GM12878 (cell line): Measurements from ENCODE around the gene ADRA2C. TPM values are rescaled to one million over a fixed set of nuclear protein-coding genes. Genes with fewer than 3 reads are reported as not detected.

Source experiments
- ATAC-seq: fragments of 200-7000 bp; cut with Tn5 transposase; 3 replicates; pipeline ENCODE4 v1.9.1; 2020; ENCODE audit warnings: mild to moderate bottlenecking, moderate library complexity
- BruUV-seq: library from RNA; stranded (reverse); fragments of 400-500 nt; replicated peaks from 2 replicates; lab custom pipeline; 2021; lab: Mats Ljungman, UMichigan
- CTCF ChIA-PET: fragments of 300-600 bp; sonication (Branson Sonifier 250); formaldehyde crosslinking; extraction: SDS; loops from one replicate; lab custom pipeline; 2021; ENCODE audit warnings: inconsistent platforms; lab: Yijun Ruan, JAX
- POLR2A ChIA-PET: fragments of 350-600 bp; formaldehyde crosslinking; extraction: SDS; loops from one replicate; lab custom pipeline; 2021; ENCODE audit warnings: inconsistent platforms; lab: Charles Lee
- RAD21 ChIA-PET: fragments of 300-600 bp; sonication (Branson Sonifier 250); formaldehyde crosslinking; loops from one replicate; lab custom pipeline; 2023; ENCODE audit warnings: antibody characterized with exemption; ENCODE audit not compliant: unreplicated experiment; lab: Charles Lee
- SMC1A ChIA-PET: fragments of 300-600 bp; sonication (Branson Sonifier 250); formaldehyde crosslinking; loops from one replicate; lab custom pipeline; 2023; ENCODE audit not compliant: unreplicated experiment, uncharacterized antibody; lab: Charles Lee
- DNase-seq: peaks from one replicate; pipeline ENCODE4 v3.0.0-alpha.2; 2011; ENCODE audit warnings: low read depth, low spot score
- FAIRE-seq: peaks from 3 replicates; lab custom pipeline; 2011; peaks lifted over from hg19 to GRCh38; lab: Jason Lieb, UNC
- H2AFZ ChIP-seq: 2 replicates; pipeline ENCODE4 v1.6.0; 2011; ENCODE audit warnings: low read depth, low read length, control low read depth; ENCODE audit not compliant: control insufficient read depth
- H3K27ac ChIP-seq: 2 replicates; pipeline ENCODE4 v1.5.1; 2011; ENCODE audit warnings: control low read depth; ENCODE audit not compliant: control insufficient read depth, insufficient read depth
- H3K27me3 ChIP-seq, 2 experiments: replicated peaks in 1 of 2; 2 replicates each; pipeline versions ENCODE4 v1.6.0 to v1.6.1; 2011; ENCODE audit warnings: low read length in 1 of 2; ENCODE audit not compliant: control insufficient read depth in 2 of 2, insufficient read depth in 2 of 2
- H3K36me3 ChIP-seq, 2 experiments: 2 replicates each; pipeline ENCODE4 v1.5.1; 2011; ENCODE audit warnings: low read length in 1 of 2; ENCODE audit not compliant: control insufficient read depth in 2 of 2, insufficient read depth in 2 of 2
- H3K4me1 ChIP-seq: 2 replicates; pipeline ENCODE4 v1.6.1; 2011; ENCODE audit warnings: mild to moderate bottlenecking, low read length, moderate library complexity, mixed read lengths; ENCODE audit not compliant: control insufficient read depth, insufficient read depth
- H3K4me2 ChIP-seq: 2 replicates; pipeline ENCODE4 v1.6.0; 2011; ENCODE audit warnings: control low read depth; ENCODE audit not compliant: control insufficient read depth, insufficient read depth
- H3K4me3 ChIP-seq: fragments of 200-600 bp; sonication (generic); 2 replicates; pipeline ENCODE4 v1.5.1; 2016
- H3K79me2 ChIP-seq: 2 replicates; pipeline ENCODE4 v1.6.0; 2011; ENCODE audit warnings: low read length; ENCODE audit not compliant: control insufficient read depth, insufficient read depth
- H3K9ac ChIP-seq: 2 replicates; pipeline ENCODE4 v1.8.0; 2011; ENCODE audit warnings: low read length, control low read depth, mixed read lengths; ENCODE audit not compliant: control insufficient read depth, insufficient read depth
- H3K9me3 ChIP-seq: replicated peaks from 3 replicates; pipeline ENCODE4 v1.5.1; 2011; ENCODE audit warnings: mild to moderate bottlenecking, low read length; ENCODE audit not compliant: control insufficient read depth, insufficient read depth
- H4K20me1 ChIP-seq: 2 replicates; pipeline ENCODE4 v1.6.0; 2011; ENCODE audit not compliant: control insufficient read depth, insufficient read depth
- BCL11A ChIP-seq: IDR thresholded peaks from 2 replicates; pipeline ENCODE4 v1.6.1; 2011; ENCODE audit warnings: low read depth, low read length
- FOS ChIP-seq: IDR thresholded peaks from 3 replicates; pipeline ENCODE4 v1.6.1; 2011; ENCODE audit warnings: borderline replicate concordance; ENCODE audit not compliant: insufficient read length; ENCODE audit errors: extremely low read depth
- LARP7 ChIP-seq: fragments of 450-650 bp; IDR thresholded peaks from 2 replicates; pipeline ENCODE4 v1.6.1; 2017; ENCODE audit warnings: mild to moderate bottlenecking
- NFYB ChIP-seq: IDR thresholded peaks from 2 replicates; pipeline ENCODE4 v1.6.1; 2011; ENCODE audit warnings: low read depth, mild to moderate bottlenecking, low read length, improper control_type of control experiment, moderate library complexity; ENCODE audit not compliant: insufficient read depth
- POU2F2 ChIP-seq: IDR thresholded peaks from 3 replicates; pipeline ENCODE4 v1.6.1; 2011; ENCODE audit warnings: low read depth, mild to moderate bottlenecking, low read length, borderline replicate concordance
- SREBF1 ChIP-seq: IDR thresholded peaks from 2 replicates; pipeline ENCODE4 v1.6.1; 2012; ENCODE audit warnings: mild to moderate bottlenecking, low read length
- STAT1 ChIP-seq: fragments of 450-650 bp; conservative IDR thresholded peaks from 2 replicates; pipeline ENCODE4 v1.6.1; 2014; ENCODE audit warnings: antibody characterized with exemption, mild to moderate bottlenecking
- ZNF217 ChIP-seq: fragments of 450-650 bp; IDR thresholded peaks from 2 replicates; pipeline ENCODE4 v1.6.1; 2017; ENCODE audit warnings: antibody characterized with exemption, mild to moderate bottlenecking
- WGBS: methylation state at CpG from one replicate; pipeline ENCODE4 v1.1.6; 2016; ENCODE audit warnings: low lambda C conversion rate; ENCODE audit not compliant: insufficient replicate concordance, insufficient coverage; ENCODE audit errors: missing lambda C conversion rate; 5-methylcytosine and 5-hydroxymethylcytosine counted together
- in situ Hi-C: fragments of 300-500 bp; cut with MboI; formaldehyde crosslinking; loops from 9 replicates; pipeline ENCODE4 v1.14.3; 2018; ENCODE audit warnings: mixed read lengths
- intact Hi-C: fragments of 100-400 bp; cut with micrococcal nuclease; formaldehyde crosslinking; loops from one replicate; pipeline ENCODE4 v1.14.2; 2022; ENCODE audit not compliant: unreplicated experiment
- polyA plus RNA-seq, 11 experiments: library from polyadenylated mRNA; depleted of rRNA in 4 of 11; unstranded in 6 of 11; stranded (reverse) in 5 of 11; fragments of >200 nt; fragmentation: Nextera tagmentation in 4 of 11; fragmentation: Illumina TruSeq in 1 of 11; extraction: Ambion mirVana in 4 of 11; extraction: Trizol in 1 of 11; gene quantifications; 1 replicate in 1 of 11; 2 replicates in 10 of 11; pipeline versions ENCODE4 v1.2.1 to v1.2.3, GENCODE V29; 2011 to 2016; ENCODE audit warnings: inconsistent platforms in 2 of 11, missing spikeins in 2 of 11, low read depth in 1 of 11
- total RNA-seq, 4 experiments: library from RNA; depleted of rRNA in 3 of 4; stranded (reverse); fragments of >200 nt in 3 of 4; fragmentation: Illumina TruSeq in 1 of 4; extraction: Trizol in 1 of 4; gene quantifications; 2 replicates each; pipeline versions ENCODE4 v1.2.1 to v1.2.3, GENCODE V29; 2013 to 2021
- TF ChIP-seq, protein P1 (sequence below): fragments of 450-650 bp; conservative IDR thresholded peaks from 2 replicates; pipeline ENCODE4 v1.6.1; 2017; ENCODE audit warnings: mild to moderate bottlenecking, moderate library complexity
- TF ChIP-seq, protein P2 (sequence below): fragments of 450-650 bp; formaldehyde crosslinking; IDR thresholded peaks from 2 replicates; pipeline ENCODE4 v1.4.0; 2020; ENCODE audit warnings: mild to moderate bottlenecking, moderate library complexity
- TF ChIP-seq, protein P3 (sequence below): fragments of 450-650 bp; IDR thresholded peaks from 2 replicates; pipeline ENCODE4 v1.6.1; 2017; ENCODE audit warnings: mild to moderate bottlenecking
- TF ChIP-seq, protein P4 (sequence below): IDR thresholded peaks from 2 replicates; pipeline ENCODE4 v1.6.1; 2011; ENCODE audit warnings: borderline replicate concordance, low read depth, mild to moderate bottlenecking, moderate library complexity, mixed read lengths, low read length; ENCODE audit not compliant: insufficient read depth; ENCODE audit errors: extremely low read length

ADRA2C gene
- total and polyA plus RNA-seq, 10 of the 15 experiments (the other 5 are each of a cell fraction or from before 2014, with no cell fraction given) = 0.15 TPM; not detected in 9

DNA sequence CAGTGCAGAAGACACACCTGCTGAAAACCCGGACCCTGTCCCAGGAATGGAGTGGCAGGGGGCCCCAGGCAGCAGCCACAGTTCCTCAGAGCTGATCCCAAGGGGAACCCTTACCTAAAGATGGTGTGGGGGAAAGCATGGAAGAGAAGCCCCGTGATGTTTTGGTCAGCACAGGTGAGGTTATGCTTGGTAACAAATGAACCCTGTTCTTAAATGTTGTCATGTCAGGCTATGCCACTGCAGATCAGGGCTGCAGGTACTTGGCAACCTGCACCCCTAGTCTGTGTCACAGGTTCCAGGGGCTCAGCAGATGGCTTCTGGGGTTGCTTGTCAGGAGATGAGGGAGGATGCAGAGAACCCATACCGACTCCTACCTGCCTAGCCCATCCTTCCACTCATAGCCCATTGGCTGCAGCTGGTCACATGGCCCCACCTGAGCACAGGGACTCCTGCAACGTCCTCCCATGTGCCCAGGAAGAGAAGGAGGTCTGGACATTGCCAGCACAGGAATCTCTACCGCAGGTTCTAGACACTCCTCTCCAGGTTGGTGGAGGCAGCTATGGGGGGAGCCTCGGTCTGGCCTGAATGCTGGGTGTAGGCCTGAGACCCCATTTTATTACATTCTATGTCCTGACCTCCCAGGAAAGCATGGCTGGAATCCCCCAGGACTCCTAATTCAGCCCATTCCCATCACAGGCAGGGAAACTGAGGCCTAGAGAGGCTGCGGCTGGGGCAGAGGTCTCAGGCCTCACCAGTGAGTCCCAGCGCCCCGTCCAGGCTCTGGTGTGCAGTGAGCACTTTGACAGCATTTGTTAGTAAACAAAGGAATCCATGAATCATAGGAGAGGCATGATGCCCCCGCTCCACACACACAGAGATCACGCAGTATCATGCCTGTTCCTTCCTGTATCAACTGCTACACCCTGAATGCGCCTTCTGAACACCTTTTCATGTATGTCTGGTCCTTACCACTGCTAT lies 51.1 kb downstream of the ADRA2C start:
- H4K20me1 ChIP-seq = no peaks in the 10 kb centered on the region
- in situ Hi-C loops (no loop called here), intact Hi-C loops (no loop called here)
- FAIRE-seq (no peak), DNase-seq (no peak), ATAC-seq (no peak)
- no peak overlapping the region for H2AFZ ChIP-seq
- no peaks in the 10 kb centered on the region for H3K36me3 ChIP-seq
- H3K27me3 ChIP-seq = no peaks in the 10 kb centered on the region
- no peak overlapping the region for H3K9ac ChIP-seq
- no peaks in the 10 kb centered on the region for H3K79me2 ChIP-seq
- BruUV-seq = no TSS peak
- no peak overlapping the region for H3K27ac ChIP-seq
- SMC1A ChIA-PET = no interaction called here
- no peak overlapping the region for H3K4me3 ChIP-seq
- H3K4me2 ChIP-seq = no peak overlapping the region
- POLR2A ChIA-PET = no interaction called here
- TF ChIP-seq, protein P1, sequence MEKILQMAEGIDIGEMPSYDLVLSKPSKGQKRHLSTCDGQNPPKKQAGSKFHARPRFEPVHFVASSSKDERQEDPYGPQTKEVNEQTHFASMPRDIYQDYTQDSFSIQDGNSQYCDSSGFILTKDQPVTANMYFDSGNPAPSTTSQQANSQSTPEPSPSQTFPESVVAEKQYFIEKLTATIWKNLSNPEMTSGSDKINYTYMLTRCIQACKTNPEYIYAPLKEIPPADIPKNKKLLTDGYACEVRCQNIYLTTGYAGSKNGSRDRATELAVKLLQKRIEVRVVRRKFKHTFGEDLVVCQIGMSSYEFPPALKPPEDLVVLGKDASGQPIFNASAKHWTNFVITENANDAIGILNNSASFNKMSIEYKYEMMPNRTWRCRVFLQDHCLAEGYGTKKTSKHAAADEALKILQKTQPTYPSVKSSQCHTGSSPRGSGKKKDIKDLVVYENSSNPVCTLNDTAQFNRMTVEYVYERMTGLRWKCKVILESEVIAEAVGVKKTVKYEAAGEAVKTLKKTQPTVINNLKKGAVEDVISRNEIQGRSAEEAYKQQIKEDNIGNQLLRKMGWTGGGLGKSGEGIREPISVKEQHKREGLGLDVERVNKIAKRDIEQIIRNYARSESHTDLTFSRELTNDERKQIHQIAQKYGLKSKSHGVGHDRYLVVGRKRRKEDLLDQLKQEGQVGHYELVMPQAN = no peak
- TF ChIP-seq, protein P2, sequence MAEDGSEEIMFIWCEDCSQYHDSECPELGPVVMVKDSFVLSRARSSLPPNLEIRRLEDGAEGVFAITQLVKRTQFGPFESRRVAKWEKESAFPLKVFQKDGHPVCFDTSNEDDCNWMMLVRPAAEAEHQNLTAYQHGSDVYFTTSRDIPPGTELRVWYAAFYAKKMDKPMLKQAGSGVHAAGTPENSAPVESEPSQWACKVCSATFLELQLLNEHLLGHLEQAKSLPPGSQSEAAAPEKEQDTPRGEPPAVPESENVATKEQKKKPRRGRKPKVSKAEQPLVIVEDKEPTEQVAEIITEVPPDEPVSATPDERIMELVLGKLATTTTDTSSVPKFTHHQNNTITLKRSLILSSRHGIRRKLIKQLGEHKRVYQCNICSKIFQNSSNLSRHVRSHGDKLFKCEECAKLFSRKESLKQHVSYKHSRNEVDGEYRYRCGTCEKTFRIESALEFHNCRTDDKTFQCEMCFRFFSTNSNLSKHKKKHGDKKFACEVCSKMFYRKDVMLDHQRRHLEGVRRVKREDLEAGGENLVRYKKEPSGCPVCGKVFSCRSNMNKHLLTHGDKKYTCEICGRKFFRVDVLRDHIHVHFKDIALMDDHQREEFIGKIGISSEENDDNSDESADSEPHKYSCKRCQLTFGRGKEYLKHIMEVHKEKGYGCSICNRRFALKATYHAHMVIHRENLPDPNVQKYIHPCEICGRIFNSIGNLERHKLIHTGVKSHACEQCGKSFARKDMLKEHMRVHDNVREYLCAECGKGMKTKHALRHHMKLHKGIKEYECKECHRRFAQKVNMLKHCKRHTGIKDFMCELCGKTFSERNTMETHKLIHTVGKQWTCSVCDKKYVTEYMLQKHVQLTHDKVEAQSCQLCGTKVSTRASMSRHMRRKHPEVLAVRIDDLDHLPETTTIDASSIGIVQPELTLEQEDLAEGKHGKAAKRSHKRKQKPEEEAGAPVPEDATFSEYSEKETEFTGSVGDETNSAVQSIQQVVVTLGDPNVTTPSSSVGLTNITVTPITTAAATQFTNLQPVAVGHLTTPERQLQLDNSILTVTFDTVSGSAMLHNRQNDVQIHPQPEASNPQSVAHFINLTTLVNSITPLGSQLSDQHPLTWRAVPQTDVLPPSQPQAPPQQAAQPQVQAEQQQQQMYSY = no peak
- TF ChIP-seq BCL11A (no peak), NFYB (peak; percentile 56; the same call in 1 of the 2 replicates), SREBF1 (no peak), FOS (no peak), LARP7 (no peak), POU2F2 (no peak), ZNF217 (no peak), STAT1 (no peak)
- TF ChIP-seq, protein P3, sequence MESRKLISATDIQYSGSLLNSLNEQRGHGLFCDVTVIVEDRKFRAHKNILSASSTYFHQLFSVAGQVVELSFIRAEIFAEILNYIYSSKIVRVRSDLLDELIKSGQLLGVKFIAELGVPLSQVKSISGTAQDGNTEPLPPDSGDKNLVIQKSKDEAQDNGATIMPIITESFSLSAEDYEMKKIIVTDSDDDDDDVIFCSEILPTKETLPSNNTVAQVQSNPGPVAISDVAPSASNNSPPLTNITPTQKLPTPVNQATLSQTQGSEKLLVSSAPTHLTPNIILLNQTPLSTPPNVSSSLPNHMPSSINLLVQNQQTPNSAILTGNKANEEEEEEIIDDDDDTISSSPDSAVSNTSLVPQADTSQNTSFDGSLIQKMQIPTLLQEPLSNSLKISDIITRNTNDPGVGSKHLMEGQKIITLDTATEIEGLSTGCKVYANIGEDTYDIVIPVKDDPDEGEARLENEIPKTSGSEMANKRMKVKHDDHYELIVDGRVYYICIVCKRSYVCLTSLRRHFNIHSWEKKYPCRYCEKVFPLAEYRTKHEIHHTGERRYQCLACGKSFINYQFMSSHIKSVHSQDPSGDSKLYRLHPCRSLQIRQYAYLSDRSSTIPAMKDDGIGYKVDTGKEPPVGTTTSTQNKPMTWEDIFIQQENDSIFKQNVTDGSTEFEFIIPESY = no peak
- TF ChIP-seq, protein P4, sequence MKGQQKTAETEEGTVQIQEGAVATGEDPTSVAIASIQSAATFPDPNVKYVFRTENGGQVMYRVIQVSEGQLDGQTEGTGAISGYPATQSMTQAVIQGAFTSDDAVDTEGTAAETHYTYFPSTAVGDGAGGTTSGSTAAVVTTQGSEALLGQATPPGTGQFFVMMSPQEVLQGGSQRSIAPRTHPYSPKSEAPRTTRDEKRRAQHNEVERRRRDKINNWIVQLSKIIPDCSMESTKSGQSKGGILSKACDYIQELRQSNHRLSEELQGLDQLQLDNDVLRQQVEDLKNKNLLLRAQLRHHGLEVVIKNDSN = peak; percentile 7
- 8% methylated on average over 12 of the region's 12 CpGs for WGBS
- CTCF ChIA-PET = no interaction called here
- RAD21 ChIA-PET = no interaction called here
- H3K4me1 ChIP-seq = no peaks in the 10 kb centered on the region
- H3K9me3 ChIP-seq = no peaks in the 10 kb centered on the region
